Lower leg skin (tissue), 3 donors: ENCODE results near the gene OR13C8.

Source experiments
- CTCF ChIP-seq, 3 donors: fragments of 450-650 bp; IDR thresholded peaks; one replicate each; pipeline ENCODE4 v1.5.1; 2016; ENCODE audit warnings: antibody characterized with exemption in 3 of 3, mild to moderate bottlenecking in 3 of 3, moderate library complexity in 2 of 3
- POLR2A ChIP-seq, 2 donors: fragments of 450-650 bp; IDR thresholded peaks; one replicate each; pipeline ENCODE4 v1.6.1; 2016 to 2017; ENCODE audit warnings: antibody characterized with exemption in 2 of 2, mild to moderate bottlenecking in 1 of 2, moderate library complexity in 1 of 2

- TF ChIP-seq CTCF (IDR thresholded peaks at IDR 0.05), result no peak
- no peak for TF ChIP-seq POLR2A (IDR thresholded peaks at IDR 0.05)
These were observed at the start of gene OR13C8 for GRCh38 chr9:104568868-104569267.
